Kidney (tissue), 14 donors: ENCODE measurements around the gene RGS6. TPM values are rescaled to one million over a fixed set of nuclear protein-coding genes. Genes with fewer than 3 reads are reported as not detected.
"Not testable (repeated sequence)": the region's sequence is repeated elsewhere in the genome, so short reads cannot be mapped to it uniquely, and the experiment has no call there.

Experiments used
- DNase-seq, 5 donors: peaks; one replicate each; pipeline ENCODE4 v3.0.0-alpha.2; 2013 to 2020
- FAIRE-seq: peaks from 2 replicates; lab custom pipeline; 2012; peaks lifted over from hg19 to GRCh38; lab: Jason Lieb, UNC
- H3K27ac ChIP-seq, 2 donors: one replicate each; pipeline ENCODE4 v1.7.0; 2013; ENCODE audit warnings: low read depth in 2 of 2, low read length in 2 of 2, inconsistent platforms in 1 of 2
- H3K27me3 ChIP-seq: one replicate; pipeline ENCODE4 v1.7.1; 2013; ENCODE audit warnings: low read length, inconsistent platforms; ENCODE audit not compliant: control insufficient read depth, insufficient read depth
- H3K36me3 ChIP-seq, 3 donors: one replicate each; pipeline versions ENCODE4 v1.7.0 to v1.7.1; 2013; ENCODE audit warnings: low read length in 3 of 3, control low read depth in 1 of 3, inconsistent platforms in 1 of 3; ENCODE audit not compliant: insufficient read depth in 3 of 3, control insufficient read depth in 2 of 3
- H3K4me1 ChIP-seq, 3 donors: one replicate each; pipeline versions ENCODE4 v1.7.0 to v1.7.1; 2013; ENCODE audit warnings: low read length in 3 of 3, inconsistent platforms in 1 of 3, low read depth in 1 of 3; ENCODE audit not compliant: control insufficient read depth in 2 of 3, insufficient read depth in 2 of 3
- H3K4me3 ChIP-seq, 3 donors: one replicate each; pipeline versions ENCODE4 v1.7.0 to v1.8.1; 2013; ENCODE audit warnings: low read length in 3 of 3, control low read depth in 1 of 3, inconsistent platforms in 1 of 3
- H3K9ac ChIP-seq, 3 donors: one replicate each; pipeline versions ENCODE4 v1.7.0 to v1.7.1; 2013; ENCODE audit warnings: low read length in 3 of 3, control low read depth in 1 of 3, inconsistent platforms in 1 of 3
- H3K9me3 ChIP-seq, 3 donors: one replicate each; pipeline versions ENCODE4 v1.7.0 to v1.7.1; 2013; ENCODE audit warnings: low read length in 3 of 3, control low read depth in 1 of 3, inconsistent platforms in 1 of 3; ENCODE audit not compliant: control insufficient read depth in 2 of 3, insufficient read depth in 1 of 3
- intact Hi-C: fragments of 100-400 bp; cut with DNase I; formaldehyde crosslinking; loops from one replicate; pipeline ENCODE4 v1.11.1; 2022
- polyA plus RNA-seq: library from polyadenylated mRNA; stranded (reverse); fragments of 350-450 nt; fragmentation: Illumina TruSeq; extraction: RNeasy Lipid Tissue Mini Kit (QIAGEN cat#74804); gene quantifications from one replicate; pipeline ENCODE4 v1.2.3, GENCODE V29; 2014; ENCODE audit warnings: low read depth, low replicate concordance; ENCODE audit not compliant: insufficient read depth
- total RNA-seq: library from RNA; stranded (reverse); fragmentation: NEBNext Ultra II Directional; extraction: Animal tissue kit (Norgen Biotek cat#: 25700); gene quantifications from one replicate; pipeline ENCODE4 v1.2.1, GENCODE V29; 2021
- TF ChIP-seq, protein P1 (sequence below): IDR thresholded peaks from 3 replicates; pipeline ENCODE4 v1.5.1; 2012; ENCODE audit warnings: mild to moderate bottlenecking, moderate library complexity, borderline replicate concordance; ENCODE audit not compliant: insufficient read depth; ENCODE audit errors: extremely low read depth
- donor health status: control.
- donor health status: control.
- donor health status: control.
- donor health status: control.
- donor health status: control.
- donor health status: DM: yes; HTN: yes; CAD: no.
- donor health status: Normal renal cell carcinoma (clear cell type).

Gene RGS6
- total and polyA plus RNA-seq, 2 donors from 2014 or later: 1.1 to 1.4 TPM

DNA sequence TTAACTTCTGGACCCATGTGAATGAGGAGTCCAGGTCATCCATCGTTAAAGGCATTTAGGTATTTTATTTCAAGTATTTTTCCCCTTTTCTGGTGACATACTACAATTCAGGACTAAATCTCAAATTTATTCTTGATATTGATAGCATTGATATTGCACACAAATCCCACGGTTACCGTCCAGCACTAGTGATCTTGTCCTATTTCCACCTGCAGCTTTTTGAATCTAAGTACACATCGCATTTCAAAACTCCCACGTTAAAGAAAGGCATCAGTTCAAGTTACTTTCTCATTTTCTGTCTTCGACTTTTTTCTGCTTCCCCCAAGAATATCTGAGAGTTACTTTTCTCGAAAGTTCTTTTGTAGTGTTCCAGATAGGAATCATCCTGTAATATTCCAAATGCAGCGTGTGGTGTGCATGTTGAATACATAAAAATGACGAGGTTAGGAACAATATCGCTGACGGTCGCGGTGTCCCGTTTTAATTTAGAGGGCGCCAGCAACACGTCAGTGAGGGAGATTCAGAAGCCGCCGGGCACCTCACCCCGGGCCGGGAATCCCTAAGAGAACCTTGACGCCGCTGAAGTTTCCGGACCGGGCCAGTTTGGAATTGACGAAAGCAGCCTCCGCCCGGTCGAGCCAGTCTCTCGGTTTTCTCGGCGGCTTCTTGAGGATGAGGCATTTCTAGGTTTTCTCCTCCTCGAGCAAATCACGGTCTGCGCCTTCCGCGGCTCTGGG lies 569 bp upstream of the RGS6 start:
- Histone ChIP-seq H3K27me3 (peaks cover 25% of the 10 kb centered on the region), H3K4me3 (peak overlapping the region in 1 of 3 donors; percentile 41), H3K9ac (no peak overlapping the region), H3K27ac (no peak overlapping the region), H3K4me1 (peaks cover 0 to 6% (median 0%) of the 10 kb centered on the region in 3 donors), H3K9me3 (no peaks in the 10 kb centered on the region), H3K36me3 (no peaks in the 10 kb centered on the region)
- FAIRE-seq: no peak
- intact Hi-C loops: no loop called here
- peak in 1 of 5 donors; percentile 37 for DNase-seq
- TF ChIP-seq, protein P1, sequence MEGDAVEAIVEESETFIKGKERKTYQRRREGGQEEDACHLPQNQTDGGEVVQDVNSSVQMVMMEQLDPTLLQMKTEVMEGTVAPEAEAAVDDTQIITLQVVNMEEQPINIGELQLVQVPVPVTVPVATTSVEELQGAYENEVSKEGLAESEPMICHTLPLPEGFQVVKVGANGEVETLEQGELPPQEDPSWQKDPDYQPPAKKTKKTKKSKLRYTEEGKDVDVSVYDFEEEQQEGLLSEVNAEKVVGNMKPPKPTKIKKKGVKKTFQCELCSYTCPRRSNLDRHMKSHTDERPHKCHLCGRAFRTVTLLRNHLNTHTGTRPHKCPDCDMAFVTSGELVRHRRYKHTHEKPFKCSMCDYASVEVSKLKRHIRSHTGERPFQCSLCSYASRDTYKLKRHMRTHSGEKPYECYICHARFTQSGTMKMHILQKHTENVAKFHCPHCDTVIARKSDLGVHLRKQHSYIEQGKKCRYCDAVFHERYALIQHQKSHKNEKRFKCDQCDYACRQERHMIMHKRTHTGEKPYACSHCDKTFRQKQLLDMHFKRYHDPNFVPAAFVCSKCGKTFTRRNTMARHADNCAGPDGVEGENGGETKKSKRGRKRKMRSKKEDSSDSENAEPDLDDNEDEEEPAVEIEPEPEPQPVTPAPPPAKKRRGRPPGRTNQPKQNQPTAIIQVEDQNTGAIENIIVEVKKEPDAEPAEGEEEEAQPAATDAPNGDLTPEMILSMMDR: no peak

DNA sequence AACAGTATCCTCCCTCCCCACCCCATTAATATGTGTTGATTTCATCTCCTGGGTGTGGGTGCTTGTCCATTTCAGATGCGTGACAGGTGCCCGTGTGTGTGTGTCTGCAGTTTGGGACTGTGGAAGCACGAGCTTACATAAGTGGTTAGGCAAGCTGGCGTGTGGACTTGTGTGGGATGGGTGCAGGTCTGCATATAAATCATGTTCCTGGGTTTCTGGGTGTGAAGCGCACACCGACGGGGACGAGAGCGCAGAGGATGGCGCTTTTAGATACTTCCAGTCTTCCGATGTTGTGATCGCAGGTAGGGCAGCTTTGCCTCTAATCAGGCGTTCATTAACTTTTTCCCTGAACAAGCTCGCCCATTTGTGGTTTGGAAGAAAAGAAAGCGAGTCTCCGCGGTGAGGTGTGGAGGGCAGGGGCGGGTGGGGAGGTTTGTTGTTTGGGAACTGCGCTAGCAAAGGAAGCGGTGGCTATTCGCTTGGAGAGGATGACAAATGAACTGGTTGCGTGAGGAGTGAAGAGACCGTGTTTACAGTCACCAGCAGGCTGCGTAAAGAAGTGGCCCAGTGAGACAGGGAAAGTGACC lies 865 bp downstream of the RGS6 start:
- H3K4me3 ChIP-seq: peak overlapping the region; percentile 13 to 63 (median 56)
- H3K27me3 ChIP-seq: peaks cover 25% of the 10 kb centered on the region
- H3K27ac ChIP-seq: no peak overlapping the region

DNA sequence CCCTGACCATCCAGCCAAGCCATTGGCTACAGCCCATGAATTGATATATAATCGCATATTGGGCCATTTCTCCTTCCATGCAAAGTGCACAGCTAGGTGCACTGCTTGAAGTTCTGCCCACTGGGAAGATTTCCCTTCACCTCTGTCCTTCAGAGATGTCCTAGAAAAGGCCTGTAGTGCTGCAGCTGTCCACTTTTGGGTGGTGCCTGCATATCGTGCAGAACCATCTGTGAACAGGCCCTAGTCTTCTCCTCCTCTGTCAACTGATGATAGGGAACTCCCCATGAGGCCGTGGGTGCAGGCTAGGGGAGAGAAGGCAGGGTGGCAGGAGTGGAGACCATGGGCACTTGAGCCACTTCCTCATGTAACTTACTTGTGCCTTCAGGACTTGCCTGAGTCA lies 6.0 kb downstream of the RGS6 start:
- H3K4me3 ChIP-seq, H3K9me3 ChIP-seq, H3K36me3 ChIP-seq, DNase-seq, H3K9ac ChIP-seq, intact Hi-C loops, FAIRE-seq, H3K4me1 ChIP-seq, H3K27ac ChIP-seq: not testable (repeated sequence)
- peaks cover 14% of the 10 kb centered on the region for H3K27me3 ChIP-seq

More for the DNA sequence above, 865 bp downstream of the RGS6 start:
- FAIRE-seq (no peak), DNase-seq (peak in 3 of 5 donors; percentile 24 to 44 (median 39))
- intact Hi-C loops: no loop called here
- Histone ChIP-seq H3K9ac (no peak overlapping the region), H3K36me3 (no peaks in the 10 kb centered on the region), H3K9me3 (no peaks in the 10 kb centered on the region), H3K4me1 (peaks cover 0 to 6% (median 0%) of the 10 kb centered on the region in 3 donors)
- TF ChIP-seq, protein P1: no peak

DNA sequence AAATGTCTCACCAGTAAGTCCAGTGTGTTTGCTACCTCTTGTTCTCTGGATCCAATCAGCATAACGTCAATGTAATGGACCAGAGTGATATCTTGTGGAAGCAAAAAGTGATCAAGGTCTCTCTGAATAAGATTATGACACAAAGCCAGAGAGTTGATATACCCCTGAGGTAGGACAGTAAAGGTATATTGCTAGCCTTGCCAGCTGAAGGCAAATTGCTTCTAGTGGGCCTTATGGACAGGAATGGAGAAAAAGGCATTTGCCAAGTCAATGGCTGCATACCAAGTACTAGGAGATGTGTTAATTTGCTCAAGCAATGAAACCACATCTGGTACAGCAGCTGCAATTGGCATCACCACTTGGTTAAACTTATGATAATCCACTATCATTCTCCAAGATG lies 7.1 kb downstream of the RGS6 start:
- FAIRE-seq, H3K4me3 ChIP-seq, H3K4me1 ChIP-seq, H3K27ac ChIP-seq, DNase-seq, intact Hi-C loops, H3K36me3 ChIP-seq, H3K27me3 ChIP-seq, H3K9ac ChIP-seq, H3K9me3 ChIP-seq: not testable (repeated sequence)

DNA sequence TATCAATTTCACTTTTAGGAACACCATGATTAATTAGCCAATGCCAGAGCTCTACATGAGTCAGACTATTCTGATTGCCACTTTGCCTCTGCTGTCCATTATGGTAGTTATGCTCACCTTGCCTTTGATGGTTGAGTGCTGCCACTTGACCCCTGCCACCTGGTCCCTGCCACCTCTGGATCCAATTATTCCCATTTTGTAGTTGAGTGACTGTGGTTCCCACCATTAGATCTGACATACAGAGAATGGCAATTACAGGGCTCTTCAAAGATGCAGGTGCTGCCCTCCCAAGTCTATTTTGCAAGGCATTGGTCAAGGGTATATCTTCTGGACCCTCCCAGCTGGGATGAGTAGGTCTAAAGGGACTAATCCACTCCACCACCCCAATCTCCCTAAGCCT lies 8.3 kb downstream of the RGS6 start:
- H3K4me1 ChIP-seq, intact Hi-C loops, H3K27ac ChIP-seq, H3K4me3 ChIP-seq, H3K9me3 ChIP-seq, H3K27me3 ChIP-seq, H3K9ac ChIP-seq, FAIRE-seq, DNase-seq, H3K36me3 ChIP-seq: not testable (repeated sequence)

DNA sequence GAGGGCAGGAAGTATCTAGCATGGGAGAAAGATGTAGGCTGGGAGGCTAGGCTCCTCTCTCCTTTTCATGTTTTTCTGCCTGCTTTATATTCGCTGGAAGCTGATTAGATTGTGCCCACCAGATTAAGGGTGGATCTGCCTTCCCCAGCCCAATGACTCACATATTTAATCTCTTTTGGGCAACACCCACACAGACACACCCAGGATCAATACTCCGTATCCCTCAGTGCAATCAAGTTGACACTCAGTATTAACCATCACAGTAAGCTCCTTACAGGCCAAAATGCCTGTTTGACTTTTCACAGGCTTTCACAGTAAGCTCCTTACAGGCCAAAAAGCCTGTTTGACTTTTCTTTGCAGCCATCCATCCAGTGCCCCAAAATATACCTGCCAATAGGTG lies 9.4 kb downstream of the RGS6 start:
- H3K27ac ChIP-seq, H3K9ac ChIP-seq, H3K4me3 ChIP-seq, H3K9me3 ChIP-seq, intact Hi-C loops, H3K36me3 ChIP-seq, H3K4me1 ChIP-seq, H3K27me3 ChIP-seq, FAIRE-seq, DNase-seq: not testable (repeated sequence)
